ENCODE data around the gene CBFA2T2. TPM values are rescaled to one million over a fixed set of nuclear protein-coding genes. Genes with fewer than 3 reads are reported as not detected.
"Not testable (repeated sequence)": the region's sequence is repeated elsewhere in the genome, so short reads cannot be mapped to it uniquely, and the experiment has no call there.

The CBFA2T2 gene
- total RNA-seq, 2 donors from 2014 or later = 10.6 to 12.5 TPM

DNA sequence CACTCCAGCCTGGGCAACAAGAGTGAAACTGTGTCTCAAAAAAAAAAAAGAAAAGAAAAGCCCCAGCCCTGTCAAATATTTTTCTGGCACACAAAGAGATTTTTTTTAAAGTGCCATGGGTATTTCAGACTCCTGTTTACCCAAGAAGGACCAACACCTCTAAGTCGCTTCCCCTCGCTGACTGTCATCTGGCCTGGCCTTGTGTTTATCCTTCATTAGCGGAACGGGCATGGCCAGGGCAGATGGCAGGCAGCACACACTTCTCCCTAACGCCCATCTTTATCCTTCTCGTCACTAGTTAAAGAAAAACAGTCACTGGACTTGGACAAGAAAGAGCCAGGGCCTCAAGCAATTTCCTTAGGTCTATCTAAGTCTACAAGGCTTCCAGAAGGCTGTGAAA is 7.3 kb upstream of the CBFA2T2 start:
- Histone ChIP-seq H3K36me3 (replicated peaks in 1 of 2; ENCODE audit: insufficient read depth in 1 of 2, low read depth in 2 of 2) (no peaks in the 10 kb centered on the region), H3K9me3 (no peaks in the 10 kb centered on the region), H3K4me1 (no peaks in the 10 kb centered on the region), H3K4me3 (no peak overlapping the region), H3K27me3 (no peaks in the 10 kb centered on the region), H3K27ac (no peak overlapping the region)
- intact Hi-C loops (cut with DNase I) = no loop called here
- ATAC-seq = no peak
- no peak for DNase-seq
- TF ChIP-seq, protein P1, sequence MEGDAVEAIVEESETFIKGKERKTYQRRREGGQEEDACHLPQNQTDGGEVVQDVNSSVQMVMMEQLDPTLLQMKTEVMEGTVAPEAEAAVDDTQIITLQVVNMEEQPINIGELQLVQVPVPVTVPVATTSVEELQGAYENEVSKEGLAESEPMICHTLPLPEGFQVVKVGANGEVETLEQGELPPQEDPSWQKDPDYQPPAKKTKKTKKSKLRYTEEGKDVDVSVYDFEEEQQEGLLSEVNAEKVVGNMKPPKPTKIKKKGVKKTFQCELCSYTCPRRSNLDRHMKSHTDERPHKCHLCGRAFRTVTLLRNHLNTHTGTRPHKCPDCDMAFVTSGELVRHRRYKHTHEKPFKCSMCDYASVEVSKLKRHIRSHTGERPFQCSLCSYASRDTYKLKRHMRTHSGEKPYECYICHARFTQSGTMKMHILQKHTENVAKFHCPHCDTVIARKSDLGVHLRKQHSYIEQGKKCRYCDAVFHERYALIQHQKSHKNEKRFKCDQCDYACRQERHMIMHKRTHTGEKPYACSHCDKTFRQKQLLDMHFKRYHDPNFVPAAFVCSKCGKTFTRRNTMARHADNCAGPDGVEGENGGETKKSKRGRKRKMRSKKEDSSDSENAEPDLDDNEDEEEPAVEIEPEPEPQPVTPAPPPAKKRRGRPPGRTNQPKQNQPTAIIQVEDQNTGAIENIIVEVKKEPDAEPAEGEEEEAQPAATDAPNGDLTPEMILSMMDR (IDR thresholded peaks at IDR 0.05) = no peak
- TF ChIP-seq POLR2A (IDR thresholded peaks at IDR 0.05) = no peak
- WGBS, 2 donors = 76% methylated on average over 6 of the region's 6 CpGs

DNA sequence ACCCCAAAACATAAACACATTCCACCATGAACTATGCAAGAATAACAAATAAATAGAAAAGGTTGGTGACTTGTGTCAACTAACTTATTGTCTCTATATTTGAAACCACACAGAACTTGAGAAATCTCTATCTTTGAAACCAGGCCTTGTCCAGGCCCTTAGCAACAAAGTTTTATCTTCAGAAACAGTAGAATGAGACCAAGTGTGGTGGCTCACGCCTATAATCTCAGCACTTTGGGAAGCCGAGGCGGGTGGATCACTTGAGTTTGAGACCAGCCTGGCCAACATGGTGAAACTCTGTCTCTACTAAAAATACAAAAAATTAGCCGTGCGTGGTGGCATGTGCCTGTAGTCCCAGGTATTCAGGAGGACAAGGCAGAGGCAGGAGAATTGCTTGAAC is 6.7 kb upstream of the CBFA2T2 start:
- H3K36me3 ChIP-seq (replicated peaks in 1 of 2; ENCODE audit: insufficient read depth in 1 of 2, low read depth in 2 of 2); H3K27ac ChIP-seq; ATAC-seq; H3K27me3 ChIP-seq; intact Hi-C loops (cut with DNase I); H3K4me3 ChIP-seq; H3K9me3 ChIP-seq; DNase-seq; H3K4me1 ChIP-seq: not testable (repeated sequence)
- 92 to 94% methylated on average over 5 of the region's 5 CpGs for WGBS, 2 donors

DNA sequence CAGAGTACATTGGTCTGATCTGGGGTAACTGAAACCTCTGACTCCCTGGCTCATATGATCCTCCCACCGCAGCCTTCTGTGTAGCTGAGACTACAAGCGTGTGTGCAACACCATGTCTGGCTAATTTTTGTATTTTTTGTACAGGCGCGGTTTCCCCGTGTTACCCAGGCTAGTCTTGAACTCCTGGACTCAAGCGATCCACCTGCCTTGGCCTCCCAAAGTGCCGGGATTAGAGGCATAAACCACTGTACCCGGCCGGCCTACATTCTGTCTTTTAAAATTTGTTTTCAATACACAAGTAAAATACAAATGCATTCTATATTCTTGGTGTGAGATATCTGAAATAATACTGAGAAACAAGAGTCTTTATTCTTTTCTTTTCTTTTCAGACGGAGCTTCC is 1.7 kb upstream of the CBFA2T2 start:
- ATAC-seq (no peak), DNase-seq (no peak)
- Histone ChIP-seq H3K4me1 (peaks cover 11% of the 10 kb centered on the region), H3K9me3 (no peaks in the 10 kb centered on the region), H3K27ac (no peak overlapping the region), H3K4me3 (no peak overlapping the region), H3K36me3 (replicated peaks in 1 of 2; ENCODE audit: insufficient read depth in 1 of 2, low read depth in 2 of 2) (no peaks in the 10 kb centered on the region), H3K27me3 (no peaks in the 10 kb centered on the region)
- WGBS, 2 donors = 94 to 95% methylated on average over 10 of the region's 10 CpGs
- intact Hi-C loops (cut with DNase I) = no loop called here
- TF ChIP-seq POLR2A (IDR thresholded peaks at IDR 0.05) = no peak
- TF ChIP-seq, protein P1 (IDR thresholded peaks at IDR 0.05) = no peak

DNA sequence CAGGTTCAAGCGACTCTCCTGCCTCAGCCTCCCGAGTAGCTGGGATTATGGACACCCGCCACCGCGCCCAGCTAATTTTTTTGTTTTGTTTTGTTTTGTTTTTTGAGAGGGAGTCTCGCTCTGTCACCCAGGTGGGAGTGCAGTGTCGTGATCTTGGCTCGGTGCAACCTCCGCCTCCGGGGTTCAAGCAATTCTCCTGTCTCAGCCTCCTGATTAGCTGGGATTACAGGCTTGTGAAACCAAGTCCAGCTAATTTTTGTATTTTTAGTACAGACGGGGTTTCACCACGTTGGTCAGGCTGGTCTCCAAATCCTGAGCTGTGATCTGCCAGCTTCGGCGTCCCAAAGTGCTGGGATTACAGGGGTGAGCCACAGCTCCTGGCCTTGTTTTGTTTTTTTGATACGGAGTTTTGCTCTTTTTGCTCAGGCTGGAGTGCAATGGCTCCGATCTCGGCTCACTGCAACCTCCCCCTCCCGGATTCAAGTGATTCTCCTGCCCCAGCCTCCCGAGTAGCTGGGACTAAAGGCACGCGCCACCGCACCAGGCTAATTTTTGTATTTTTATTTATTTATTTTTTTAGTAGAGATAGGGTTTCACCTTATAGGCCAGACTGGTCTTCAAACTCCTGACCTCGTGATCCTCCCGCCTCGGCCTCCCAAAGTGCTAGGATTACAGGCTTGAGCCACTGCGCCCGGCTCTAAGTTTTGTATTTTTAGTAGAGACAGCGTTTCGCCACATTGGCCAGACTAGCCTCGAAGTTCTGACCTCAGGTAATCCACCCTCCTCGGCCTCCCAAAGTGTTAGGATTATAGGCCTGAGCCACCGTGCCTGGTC is 1.0 kb upstream of the CBFA2T2 start:
- Histone ChIP-seq H3K27ac (peak overlapping the region in 3 of 4 donors; percentile 88 to 96 (median 93)), H3K4me1 (peaks cover 11% of the 10 kb centered on the region)
- ATAC-seq; H3K9me3 ChIP-seq; H3K4me3 ChIP-seq; H3K27me3 ChIP-seq; intact Hi-C loops (cut with DNase I); H3K36me3 ChIP-seq (replicated peaks in 1 of 2; ENCODE audit: insufficient read depth in 1 of 2, low read depth in 2 of 2): not testable (repeated sequence)
- peak in 1 of 4 donors; percentile 18 for DNase-seq
- WGBS, 2 donors = 93 to 96% methylated on average over 32 of the region's 32 CpGs

DNA sequence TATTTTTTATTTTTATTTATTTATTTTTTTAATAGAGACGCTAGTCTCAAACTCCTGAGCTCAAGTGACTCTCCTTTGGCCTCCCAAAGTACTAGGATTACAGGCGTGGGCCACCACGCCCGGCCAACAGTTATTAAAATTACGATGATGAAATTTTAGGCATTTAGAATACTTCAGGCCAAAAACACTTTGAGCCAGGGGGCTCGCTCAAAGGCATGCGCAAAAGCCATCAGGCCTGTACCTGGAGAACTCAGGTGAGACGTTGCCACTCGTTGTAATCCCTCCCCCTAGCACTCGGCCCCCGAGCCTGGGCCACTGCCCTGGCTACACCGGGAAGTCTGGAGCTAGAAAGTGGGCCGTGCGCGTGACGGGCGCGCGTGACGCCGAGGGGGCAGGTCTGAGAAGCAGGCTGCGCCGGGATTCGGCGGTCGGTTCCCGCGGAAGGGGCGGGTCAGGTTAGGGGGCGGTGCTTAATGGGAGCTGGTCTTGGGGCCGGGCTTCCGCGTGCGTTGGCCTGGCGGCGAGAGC is 337 bp upstream of the CBFA2T2 start:
- intact Hi-C loops (cut with DNase I) = no loop called here
- no peak overlapping the region for H3K4me3 ChIP-seq

More for the DNA sequence above, 337 bp upstream of the CBFA2T2 start:
- Histone ChIP-seq H3K27ac (peak overlapping the region; percentile 59 to 96 (median 90)), H3K36me3 (replicated peaks in 1 of 2; ENCODE audit: insufficient read depth in 1 of 2, low read depth in 2 of 2) (no peaks in the 10 kb centered on the region), H3K27me3 (no peaks in the 10 kb centered on the region), H3K9me3 (no peaks in the 10 kb centered on the region), H3K4me1 (peaks cover 11% of the 10 kb centered on the region)
- ATAC-seq = peak; percentile 98
- peak; percentile 99 to 100 (median 99) for DNase-seq
- TF ChIP-seq POLR2A (IDR thresholded peaks at IDR 0.05) = peak; percentile 84 to 97 (median 96)
- TF ChIP-seq, protein P1 (IDR thresholded peaks at IDR 0.05) = peak in 1 of 7 experiments; percentile 13
- 2 to 4% methylated on average over 16 to 29 of the region's 36 CpGs for WGBS, 2 donors
